GM20000 (cell line): Measurements from ENCODE around the gene TRIM71.

Experiments used
- DNase-seq: peaks from one replicate; pipeline ENCODE4 v3.0.0; 2012; ENCODE audit warnings: low spot score
- CTCF ChIP-seq: IDR thresholded peaks from 2 replicates; pipeline ENCODE4 v1.5.1; 2012; ENCODE audit warnings: mild to moderate bottlenecking, control low read depth; ENCODE audit errors: extremely low read depth, missing control alignments

Gene TRIM71

GRCh38 chr3:32870373-32871095, 52.7 kb downstream of the TRIM71 start:
- DNase-seq: no peak
- TF ChIP-seq CTCF: no peak

GRCh38 chr3:32871273-32871672, 53.5 kb downstream of the TRIM71 start:
- TF ChIP-seq CTCF: no peak
- no peak for DNase-seq

- no peak for DNase-seq
- TF ChIP-seq CTCF: no peak
Observed at GRCh38 chr3:32872487-32873382, 54.9 kb downstream of the TRIM71 start.

GRCh38 chr3:32873531-32874130, 55.8 kb downstream of the TRIM71 start:
- no peak for TF ChIP-seq CTCF
- DNase-seq: no peak

- no peak for TF ChIP-seq CTCF
- DNase-seq: no peak
Observed at GRCh38 chr3:32876920-32877319, 59.1 kb downstream of the TRIM71 start.

GRCh38 chr3:32877598-32877997, 59.8 kb downstream of the TRIM71 start:
- TF ChIP-seq CTCF: no peak
- no peak for DNase-seq

GRCh38 chr3:32880225-32880624, 62.4 kb downstream of the TRIM71 start:
- DNase-seq: no peak
- no peak for TF ChIP-seq CTCF
